A172 (cell line): Measurements from ENCODE around the gene SHISA4. TPM values are rescaled to one million over a fixed set of nuclear protein-coding genes. Genes with fewer than 3 reads are reported as not detected.
"Not testable (repeated sequence)": the region's sequence is repeated elsewhere in the genome, so short reads cannot be mapped to it uniquely, and the experiment has no call there.

ENCODE experiments used
- DNase-seq: peaks from one replicate; pipeline ENCODE4 v3.0.0-alpha.2; 2015; ENCODE audit warnings: low spot score
- total RNA-seq: library from RNA; depleted of rRNA; stranded (reverse); fragments of >200 nt; shearing (Covaris generic); gene quantifications from 2 replicates; pipeline ENCODE4 v1.2.3, GENCODE V29; 2014; rRNA removed

SHISA4 gene
- 49.5 and 53.5 TPM in 2 replicates for total RNA-seq

GRCh38 chr1:201888282-201889089 lies at the start of gene SHISA4:
Gene SHISA4 (plus strand): TSS chr1:201888898. CDS start chr1:201888995, 97 bp downstream.
- DNase-seq, result peak; percentile 93

GRCh38 chr1:201839089-201839488 lies 49.6 kb upstream of the SHISA4 start:
- DNase-seq, result not testable (repeated sequence)

GRCh38 chr1:201840055-201840454 lies 48.6 kb upstream of the SHISA4 start:
- no peak for DNase-seq

DNA sequence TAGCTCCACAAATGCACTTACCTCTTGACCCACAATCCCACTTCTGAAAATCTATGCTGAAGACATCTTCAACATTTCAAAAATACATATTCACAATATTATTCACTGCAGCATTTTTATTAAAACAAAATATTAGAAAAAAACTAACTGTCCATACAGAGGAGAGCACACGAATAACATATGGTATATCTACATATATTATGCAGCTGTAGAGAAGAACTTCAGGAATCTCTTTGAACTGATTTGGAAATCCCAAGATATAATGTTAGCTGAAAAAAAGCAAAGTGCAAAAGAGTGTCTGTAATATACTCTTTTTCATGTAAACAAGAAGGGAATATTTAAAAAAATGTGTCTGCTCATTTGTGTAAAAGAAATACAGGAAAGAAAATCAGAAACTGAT lies 48.2 kb upstream of the SHISA4 start:
- DNase-seq, result no peak

GRCh38 chr1:201841265-201841912 lies 47.3 kb upstream of the SHISA4 start:
- no peak for DNase-seq

DNA sequence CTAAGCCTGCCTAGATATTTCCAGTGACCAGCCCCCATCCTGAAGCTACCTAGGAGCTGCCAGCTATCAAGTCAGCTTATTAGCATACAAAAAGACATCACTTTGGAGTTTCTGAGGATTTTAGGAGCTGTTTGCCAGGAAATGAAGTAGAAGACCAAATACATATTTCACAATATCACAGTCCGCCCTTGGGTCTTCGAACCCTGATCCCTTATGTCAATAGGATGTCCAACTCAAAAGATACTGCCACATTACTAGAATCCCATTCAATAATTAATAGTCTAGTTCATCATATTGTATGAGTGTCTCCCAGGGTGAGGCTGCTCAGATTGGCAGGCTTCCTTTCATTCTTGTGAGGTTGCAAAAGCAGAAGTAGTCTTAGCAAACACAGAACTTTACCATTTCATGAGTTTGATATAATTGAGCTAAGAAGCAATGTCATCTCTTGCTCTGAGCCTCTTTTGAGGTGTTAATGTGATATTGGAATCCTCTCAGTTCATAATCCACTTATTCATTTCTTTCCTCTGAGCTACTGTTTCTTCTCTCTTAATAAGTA lies 46.1 kb upstream of the SHISA4 start:
- no peak for DNase-seq

DNA sequence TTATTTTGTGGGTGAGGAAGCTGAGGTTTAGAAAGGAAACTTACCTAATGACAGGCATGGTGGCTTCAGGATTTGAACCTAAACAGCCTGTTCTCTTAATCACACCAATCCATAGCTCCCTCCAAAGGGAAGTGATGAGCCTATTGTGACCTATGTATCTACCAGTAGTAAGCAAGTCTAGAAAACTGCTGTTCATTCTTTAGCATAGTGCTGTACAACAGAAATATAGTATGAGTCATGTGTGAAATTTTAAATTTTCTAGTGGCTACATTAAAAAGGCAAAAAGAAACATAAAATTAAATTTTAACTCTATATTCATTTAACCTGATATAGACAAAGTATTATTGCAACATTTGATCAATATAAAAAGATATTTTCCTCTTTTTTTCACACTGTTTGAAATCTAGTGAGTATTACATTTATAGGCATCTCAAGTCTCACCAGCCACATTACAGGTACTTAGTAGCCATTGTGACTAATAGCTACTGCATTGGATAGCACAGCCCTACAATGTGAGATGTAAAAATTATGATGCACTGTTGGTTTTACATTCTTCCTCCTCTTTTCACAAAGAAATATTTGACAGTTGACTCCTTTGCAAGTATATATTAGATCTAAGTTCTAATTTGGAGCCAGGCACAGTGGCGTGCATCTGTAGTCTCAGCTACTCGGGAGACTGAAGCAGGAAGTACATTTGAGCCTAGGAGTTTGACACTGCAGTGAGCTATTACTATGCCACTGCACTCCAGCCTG lies 43.2 kb upstream of the SHISA4 start:
- DNase-seq, result peak; percentile 34

- DNase-seq, result no peak
These were observed 41.5 kb upstream of the SHISA4 start for GRCh38 chr1:201847150-201847549.

DNA sequence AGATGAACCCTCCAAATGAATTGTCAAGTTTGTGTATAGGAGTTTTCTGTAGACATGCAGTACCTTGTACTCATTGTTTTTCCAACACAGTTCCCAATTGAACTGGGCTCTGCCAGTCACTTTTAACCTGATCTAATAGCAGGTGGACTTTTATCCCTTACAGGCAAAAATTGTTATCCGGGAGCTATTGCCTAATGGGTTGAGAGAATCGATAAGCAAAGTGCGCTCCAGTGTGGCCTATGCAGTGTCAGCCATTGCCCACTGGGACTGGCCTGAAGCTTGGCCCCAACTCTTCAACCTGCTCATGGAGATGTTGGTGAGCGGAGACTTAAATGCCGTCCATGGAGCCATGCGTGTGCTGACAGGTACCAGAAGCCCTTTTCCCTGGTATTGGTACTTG lies 40.5 kb upstream of the SHISA4 start:
- DNase-seq, result no peak

- no peak for DNase-seq
These were observed 39.2 kb upstream of the SHISA4 start for GRCh38 chr1:201849372-201850052.

DNA sequence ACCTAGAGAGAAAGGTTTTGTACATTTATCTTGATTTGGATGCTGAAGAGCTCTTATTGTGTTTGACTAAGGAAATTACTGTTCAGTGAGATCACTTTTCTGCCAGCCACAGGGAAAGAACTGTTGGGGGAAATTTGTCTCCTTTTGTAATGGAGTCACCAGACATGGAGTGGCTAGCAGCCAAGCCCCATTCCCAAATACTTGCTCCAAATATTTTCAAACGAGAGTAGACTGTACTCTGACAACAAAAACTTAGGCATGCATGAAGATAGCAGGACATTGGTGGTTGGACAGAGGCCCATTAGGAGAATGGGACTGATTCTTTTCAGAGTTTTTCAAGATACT lies 38.7 kb upstream of the SHISA4 start:
- peak; percentile 82 for DNase-seq

DNA sequence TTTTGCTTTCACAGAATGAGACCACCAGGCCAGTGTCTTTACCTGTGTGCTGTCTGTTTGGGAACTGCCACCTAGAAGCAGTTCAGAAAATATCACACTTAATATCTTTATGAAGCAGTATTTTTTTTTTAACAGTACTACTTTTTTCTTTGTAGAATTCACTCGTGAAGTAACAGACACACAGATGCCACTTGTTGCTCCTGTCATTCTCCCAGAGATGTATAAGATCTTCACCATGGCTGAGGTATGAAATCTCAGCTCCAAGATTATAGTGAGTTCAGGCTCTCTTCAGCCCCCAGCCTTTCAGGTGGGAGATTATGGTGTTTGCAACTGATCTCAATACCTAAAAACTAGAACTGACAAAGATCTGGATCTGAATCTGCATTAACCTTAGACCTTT lies 36.7 kb upstream of the SHISA4 start:
- DNase-seq, result no peak

GRCh38 chr1:201856722-201857121 lies 32.0 kb upstream of the SHISA4 start:
- DNase-seq, result not testable (repeated sequence)

DNA sequence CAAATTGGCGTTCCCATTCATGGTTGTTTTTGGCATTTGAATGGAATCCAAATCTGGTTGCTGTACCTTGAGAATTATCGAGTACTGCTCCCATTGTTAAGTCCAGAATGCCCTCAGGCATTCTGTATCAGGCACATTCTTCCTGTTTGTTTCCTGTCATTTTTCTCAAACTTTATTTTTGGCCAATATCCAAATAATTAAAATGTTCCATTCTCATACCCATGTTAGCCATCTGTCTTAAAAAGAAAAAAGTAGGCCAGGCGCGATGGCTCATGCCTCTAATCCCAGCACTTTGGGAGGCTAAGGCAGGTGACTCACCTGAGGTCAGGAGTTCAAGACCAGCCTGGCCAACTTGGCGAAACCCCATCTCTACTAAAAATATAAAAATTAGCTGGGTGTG lies 29.3 kb upstream of the SHISA4 start:
- DNase-seq, result no peak

DNA sequence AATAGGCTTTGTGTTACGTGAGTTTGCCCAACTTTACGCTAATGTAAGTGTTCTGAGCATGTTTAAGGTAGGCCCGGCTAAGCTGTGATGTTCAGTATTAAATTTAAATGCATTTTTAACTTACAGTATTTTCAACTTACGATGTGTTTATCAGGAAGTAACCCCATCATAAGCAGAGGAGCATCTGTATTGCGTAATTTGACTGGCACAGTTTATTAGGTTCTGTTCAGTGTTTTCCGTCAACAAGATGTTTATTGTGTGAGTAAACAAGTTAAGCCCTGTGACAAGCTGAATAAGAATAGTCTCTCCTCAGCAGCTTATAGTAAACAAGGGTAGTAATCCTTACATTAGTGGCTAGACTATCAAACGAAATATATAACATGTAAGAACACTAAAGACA lies 27.2 kb upstream of the SHISA4 start:
- no peak for DNase-seq

- no peak for DNase-seq
These were observed 18.3 kb upstream of the SHISA4 start for GRCh38 chr1:201870397-201870796.

DNA sequence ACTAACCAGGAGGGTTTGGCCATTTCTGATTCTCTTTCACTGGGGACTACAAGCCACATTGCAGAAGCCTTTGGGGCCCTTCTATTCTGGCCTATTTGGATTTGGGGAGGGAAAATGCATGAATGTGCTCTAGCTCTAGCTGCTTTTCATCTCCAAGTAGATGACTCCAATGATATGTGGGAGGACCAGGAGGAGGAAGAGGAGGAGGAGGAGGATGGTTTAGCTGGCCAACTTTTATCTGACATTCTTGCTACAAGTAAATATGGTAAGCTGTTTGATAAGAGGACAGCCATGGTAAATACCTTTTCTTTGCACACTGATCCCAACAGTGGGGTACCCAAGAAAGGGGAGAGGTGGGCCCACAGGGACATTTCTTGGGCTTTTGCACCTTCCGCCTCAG lies 14.0 kb upstream of the SHISA4 start:
- DNase-seq, result no peak

DNA sequence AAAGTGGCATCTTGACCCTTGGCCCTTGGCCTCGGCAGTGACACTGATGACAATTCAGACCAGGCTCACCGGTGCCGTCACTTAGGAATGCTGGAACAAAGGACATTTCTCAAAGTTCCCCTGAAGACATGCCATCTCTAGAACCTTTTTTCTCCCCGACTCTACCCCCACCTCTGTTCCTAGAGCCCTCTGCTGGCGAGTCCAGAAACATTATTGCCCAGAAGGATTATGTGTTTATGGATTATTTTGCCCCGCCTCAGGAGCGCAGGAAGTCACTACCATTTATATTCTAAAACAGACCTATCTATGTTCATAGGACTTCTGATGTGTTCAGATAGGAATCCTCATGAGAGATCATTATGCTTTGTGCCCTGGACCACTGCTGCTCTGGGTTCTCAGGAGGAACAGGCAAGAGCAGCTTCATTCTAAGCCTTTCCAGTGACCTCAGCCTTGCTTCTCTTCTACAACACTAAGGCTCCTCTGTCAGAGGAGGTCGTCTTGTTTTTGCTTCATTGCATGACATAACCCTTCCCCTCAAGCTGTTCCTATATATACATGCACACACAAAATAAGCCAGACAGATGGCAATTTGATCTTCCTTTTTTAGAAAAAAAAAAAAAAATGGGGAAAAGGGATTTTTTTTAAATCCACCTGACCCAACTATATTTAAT lies 12.4 kb upstream of the SHISA4 start:
- no peak for DNase-seq

- peak; percentile 62 for DNase-seq
These were observed 10.8 kb upstream of the SHISA4 start for GRCh38 chr1:201877877-201878401.

DNA sequence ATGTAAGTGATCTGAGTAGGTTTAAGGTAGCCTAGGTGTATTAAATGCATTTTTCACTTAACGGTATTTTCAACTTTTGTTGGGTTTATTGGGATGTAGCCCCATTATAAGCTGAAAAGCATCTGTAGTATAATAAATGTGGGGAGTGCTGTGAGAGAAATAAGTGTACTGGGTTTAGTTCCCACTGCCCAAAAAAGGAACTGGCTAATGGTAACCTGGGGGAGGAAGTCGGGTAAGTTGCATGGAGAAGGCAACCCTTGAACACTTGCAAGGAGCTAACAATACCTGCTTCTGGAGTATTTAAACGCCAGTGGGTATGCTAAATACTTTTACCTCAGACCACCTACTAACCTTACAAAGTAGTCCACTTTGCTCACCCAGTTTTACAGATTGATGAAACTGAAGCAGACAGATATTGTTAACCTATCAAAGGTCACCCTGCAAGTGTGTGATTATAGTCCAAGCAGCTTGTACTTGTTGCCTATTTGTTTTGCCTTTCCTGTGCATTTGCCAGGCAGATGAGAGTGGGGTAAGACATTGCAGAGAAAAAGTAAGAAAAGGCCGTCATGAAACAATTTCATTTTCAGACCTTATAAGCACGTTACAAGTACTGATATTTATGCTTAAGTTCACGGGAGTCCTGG lies 7.6 kb upstream of the SHISA4 start:
- DNase-seq, result no peak
